ENCODE results near the gene ANTXR2. TPM values are rescaled to one million over a fixed set of nuclear protein-coding genes. Genes with fewer than 3 reads are reported as not detected.

The ANTXR2 gene
- total and polyA plus RNA-seq, 2 of the 13 experiments (the other 11 are each of a cell fraction or from before 2014, with no cell fraction given): 4.6 to 14.5 TPM

DNA sequence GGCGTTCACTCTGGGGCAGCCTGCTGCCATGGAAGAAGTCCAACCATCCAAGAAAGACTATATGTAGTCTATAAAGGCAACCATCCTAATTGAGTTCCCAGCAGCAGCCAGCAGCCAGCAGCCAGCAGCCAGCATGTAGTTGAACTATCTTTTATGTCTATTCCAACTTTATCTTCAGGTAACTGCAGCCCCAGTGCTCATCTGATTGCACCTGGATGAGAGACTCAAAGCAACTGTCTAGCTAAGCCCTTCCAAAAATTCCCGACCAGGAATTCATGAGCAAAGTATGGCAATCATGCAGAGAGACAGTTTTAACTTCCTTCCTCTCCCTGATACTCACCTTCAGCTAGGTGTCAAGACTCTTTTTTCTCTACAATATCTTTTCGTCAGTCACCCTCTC, 216.8 kb downstream of the ANTXR2 start (continued):
- TF ChIP-seq, protein P1, sequence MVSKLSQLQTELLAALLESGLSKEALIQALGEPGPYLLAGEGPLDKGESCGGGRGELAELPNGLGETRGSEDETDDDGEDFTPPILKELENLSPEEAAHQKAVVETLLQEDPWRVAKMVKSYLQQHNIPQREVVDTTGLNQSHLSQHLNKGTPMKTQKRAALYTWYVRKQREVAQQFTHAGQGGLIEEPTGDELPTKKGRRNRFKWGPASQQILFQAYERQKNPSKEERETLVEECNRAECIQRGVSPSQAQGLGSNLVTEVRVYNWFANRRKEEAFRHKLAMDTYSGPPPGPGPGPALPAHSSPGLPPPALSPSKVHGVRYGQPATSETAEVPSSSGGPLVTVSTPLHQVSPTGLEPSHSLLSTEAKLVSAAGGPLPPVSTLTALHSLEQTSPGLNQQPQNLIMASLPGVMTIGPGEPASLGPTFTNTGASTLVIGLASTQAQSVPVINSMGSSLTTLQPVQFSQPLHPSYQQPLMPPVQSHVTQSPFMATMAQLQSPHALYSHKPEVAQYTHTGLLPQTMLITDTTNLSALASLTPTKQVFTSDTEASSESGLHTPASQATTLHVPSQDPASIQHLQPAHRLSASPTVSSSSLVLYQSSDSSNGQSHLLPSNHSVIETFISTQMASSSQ (IDR thresholded peaks at IDR 0.05; ENCODE audit: low read depth): no peak
- TF ChIP-seq, protein P1 (CRISPR knock-in tag; IDR thresholded peaks at IDR 0.05; ENCODE audit: borderline replicate concordance): no peak
- TF ChIP-seq, protein P2, sequence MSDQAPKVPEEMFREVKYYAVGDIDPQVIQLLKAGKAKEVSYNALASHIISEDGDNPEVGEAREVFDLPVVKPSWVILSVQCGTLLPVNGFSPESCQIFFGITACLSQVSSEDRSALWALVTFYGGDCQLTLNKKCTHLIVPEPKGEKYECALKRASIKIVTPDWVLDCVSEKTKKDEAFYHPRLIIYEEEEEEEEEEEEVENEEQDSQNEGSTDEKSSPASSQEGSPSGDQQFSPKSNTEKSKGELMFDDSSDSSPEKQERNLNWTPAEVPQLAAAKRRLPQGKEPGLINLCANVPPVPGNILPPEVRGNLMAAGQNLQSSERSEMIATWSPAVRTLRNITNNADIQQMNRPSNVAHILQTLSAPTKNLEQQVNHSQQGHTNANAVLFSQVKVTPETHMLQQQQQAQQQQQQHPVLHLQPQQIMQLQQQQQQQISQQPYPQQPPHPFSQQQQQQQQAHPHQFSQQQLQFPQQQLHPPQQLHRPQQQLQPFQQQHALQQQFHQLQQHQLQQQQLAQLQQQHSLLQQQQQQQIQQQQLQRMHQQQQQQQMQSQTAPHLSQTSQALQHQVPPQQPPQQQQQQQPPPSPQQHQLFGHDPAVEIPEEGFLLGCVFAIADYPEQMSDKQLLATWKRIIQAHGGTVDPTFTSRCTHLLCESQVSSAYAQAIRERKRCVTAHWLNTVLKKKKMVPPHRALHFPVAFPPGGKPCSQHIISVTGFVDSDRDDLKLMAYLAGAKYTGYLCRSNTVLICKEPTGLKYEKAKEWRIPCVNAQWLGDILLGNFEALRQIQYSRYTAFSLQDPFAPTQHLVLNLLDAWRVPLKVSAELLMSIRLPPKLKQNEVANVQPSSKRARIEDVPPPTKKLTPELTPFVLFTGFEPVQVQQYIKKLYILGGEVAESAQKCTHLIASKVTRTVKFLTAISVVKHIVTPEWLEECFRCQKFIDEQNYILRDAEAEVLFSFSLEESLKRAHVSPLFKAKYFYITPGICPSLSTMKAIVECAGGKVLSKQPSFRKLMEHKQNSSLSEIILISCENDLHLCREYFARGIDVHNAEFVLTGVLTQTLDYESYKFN (CRISPR knock-in tag; conservative IDR thresholded peaks at IDR 0.05): no peak

DNA sequence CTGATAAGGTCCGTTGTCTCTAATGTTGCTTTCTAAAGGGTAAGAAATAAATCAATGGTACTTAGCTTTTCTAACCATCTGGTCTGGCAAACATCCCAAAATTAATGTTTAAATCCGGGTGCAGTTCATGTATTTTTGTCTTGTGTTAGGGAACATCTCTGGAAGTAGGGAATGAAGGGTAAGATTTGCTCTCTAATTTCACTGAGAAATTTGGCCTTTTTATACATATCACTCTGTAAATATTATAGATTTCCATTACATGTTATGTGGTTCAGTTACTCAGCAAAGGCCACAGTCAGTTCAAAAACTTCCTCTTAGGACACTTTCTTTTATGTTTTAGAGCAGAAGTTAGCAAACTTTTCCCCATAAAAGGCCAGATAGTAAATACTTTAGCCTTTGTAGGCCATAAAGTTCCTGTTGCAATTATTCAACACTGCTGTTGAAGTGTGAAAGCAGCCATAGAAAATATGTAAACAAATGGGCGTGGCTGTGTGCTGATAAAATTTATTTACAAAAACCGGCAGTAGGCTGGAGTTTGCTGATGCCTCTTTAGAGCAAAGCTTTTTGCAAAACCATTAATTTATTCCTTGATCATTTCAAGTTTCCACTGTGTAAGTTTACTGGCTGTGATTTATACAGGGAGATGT, 218.1 kb downstream of the ANTXR2 start:
- TF ChIP-seq TARDBP (CRISPR knock-in tag; IDR thresholded peaks at IDR 0.05): no peak
- TF ChIP-seq ZIK1 (CRISPR knock-in tag; IDR thresholded peaks at IDR 0.05; ENCODE audit: borderline replicate concordance, low read depth): no peak
- TF ChIP-seq ZNF703 (CRISPR knock-in tag; IDR thresholded peaks at IDR 0.05; ENCODE audit: borderline replicate concordance): no peak
- no peak for TF ChIP-seq RFXANK (CRISPR knock-in tag; IDR thresholded peaks at IDR 0.05)
- TF ChIP-seq ARNT (IDR thresholded peaks at IDR 0.05): no peak
- TF ChIP-seq, protein P3, sequence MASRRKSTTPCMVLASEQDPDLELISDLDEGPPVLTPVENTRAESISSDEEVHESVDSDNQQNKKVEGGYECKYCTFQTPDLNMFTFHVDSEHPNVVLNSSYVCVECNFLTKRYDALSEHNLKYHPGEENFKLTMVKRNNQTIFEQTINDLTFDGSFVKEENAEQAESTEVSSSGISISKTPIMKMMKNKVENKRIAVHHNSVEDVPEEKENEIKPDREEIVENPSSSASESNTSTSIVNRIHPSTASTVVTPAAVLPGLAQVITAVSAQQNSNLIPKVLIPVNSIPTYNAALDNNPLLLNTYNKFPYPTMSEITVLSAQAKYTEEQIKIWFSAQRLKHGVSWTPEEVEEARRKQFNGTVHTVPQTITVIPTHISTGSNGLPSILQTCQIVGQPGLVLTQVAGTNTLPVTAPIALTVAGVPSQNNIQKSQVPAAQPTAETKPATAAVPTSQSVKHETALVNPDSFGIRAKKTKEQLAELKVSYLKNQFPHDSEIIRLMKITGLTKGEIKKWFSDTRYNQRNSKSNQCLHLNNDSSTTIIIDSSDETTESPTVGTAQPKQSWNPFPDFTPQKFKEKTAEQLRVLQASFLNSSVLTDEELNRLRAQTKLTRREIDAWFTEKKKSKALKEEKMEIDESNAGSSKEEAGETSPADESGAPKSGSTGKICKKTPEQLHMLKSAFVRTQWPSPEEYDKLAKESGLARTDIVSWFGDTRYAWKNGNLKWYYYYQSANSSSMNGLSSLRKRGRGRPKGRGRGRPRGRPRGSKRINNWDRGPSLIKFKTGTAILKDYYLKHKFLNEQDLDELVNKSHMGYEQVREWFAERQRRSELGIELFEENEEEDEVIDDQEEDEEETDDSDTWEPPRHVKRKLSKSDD (CRISPR knock-in tag; IDR thresholded peaks at IDR 0.05; ENCODE audit: low read depth): no peak
- TF ChIP-seq KDM3A (CRISPR knock-in tag; IDR thresholded peaks at IDR 0.05; ENCODE audit: low read depth): no peak
- TF ChIP-seq MXD4 (CRISPR knock-in tag; IDR thresholded peaks at IDR 0.05): no peak
- no peak for TF ChIP-seq SPEN (CRISPR knock-in tag; IDR thresholded peaks at IDR 0.05; ENCODE audit: low read depth)
- ChIA-PET CTCF (ENCODE audit: low intra/inter-chr PET ratio, low total read pairs) (no interaction called here), POLR2A (no interaction called here)
- no peaks in the 10 kb centered on the region for H3K9me3 ChIP-seq (ENCODE audit: low read length)
- in situ Hi-C loops (cut with HindIII; ENCODE audit: extremely low pct_ligation_motif_present, low pct_unique_long_range_greater_than_20kb): no loop called here
- no peaks in the 10 kb centered on the region for H3K36me3 ChIP-seq (replicated peaks in 1 of 2; ENCODE audit: control insufficient read depth in 1 of 2, insufficient read depth in 2 of 2, low read length in 2 of 2)
- ATAC-seq: no peak
- DNase-seq (ENCODE audit: low spot score): no peak
- H3K4me2 ChIP-seq (ENCODE audit: low read depth, low read length): no peak overlapping the region
- no peak overlapping the region for H3K9ac ChIP-seq (ENCODE audit: insufficient read depth, low read depth, low read length)
- no peak for FAIRE-seq
- H3K4me1 ChIP-seq (ENCODE audit: insufficient read depth, low read length): peaks cover 9% of the 10 kb centered on the region; the same call in 1 of the 2 replicates
- no peaks in the 10 kb centered on the region for H3K27me3 ChIP-seq (ENCODE audit: control insufficient read depth in 1 of 2, insufficient read depth in 2 of 2, low read length in 2 of 2)
- no peak overlapping the region for H3K27ac ChIP-seq (ENCODE audit: extremely low read length, insufficient read depth, low read length)
- no TSS peak for BruUV-seq (replicated peaks)
- intact Hi-C loops (cut with micrococcal nuclease; ENCODE audit: unreplicated experiment): no loop called here
- WGBS (ENCODE audit: low lambda C conversion rate): 1% methylated on average over 4 of the region's 4 CpGs
- no peak overlapping the region for H3K4me3 ChIP-seq (replicated peaks in 1 of 3; ENCODE audit: insufficient read depth in 1 of 3, low read depth in 2 of 3, low read length in 3 of 3)
- H2AFZ ChIP-seq (ENCODE audit: low read length): no peak overlapping the region
- H4K20me1 ChIP-seq (ENCODE audit: insufficient read depth, low read length): no peaks in the 10 kb centered on the region
- no peaks in the 10 kb centered on the region for H3K79me2 ChIP-seq (ENCODE audit: insufficient read depth, low read length)

Measured in HepG2 (cell line).